ENCODE measurements around the gene ABCA9.

- TF ChIP-seq SNAPC5 (CRISPR knock-in tag; IDR thresholded peaks at IDR 0.05; ENCODE audit: borderline replicate concordance) = no peak
- TF ChIP-seq ZNF432 (CRISPR knock-in tag; IDR thresholded peaks at IDR 0.05; ENCODE audit: borderline replicate concordance) = no peak
- TF ChIP-seq SATB2 (CRISPR knock-in tag; IDR thresholded peaks at IDR 0.05) = no peak
- TF ChIP-seq SP1 (IDR thresholded peaks at IDR 0.05) = no peak
- no peak for TF ChIP-seq SP1 (CRISPR knock-in tag; IDR thresholded peaks at IDR 0.05)
- TF ChIP-seq NCOR1 (IDR thresholded peaks at IDR 0.05; ENCODE audit: borderline replicate concordance, low read length) = no peak
- no peak for TF ChIP-seq MAF1 (CRISPR knock-in tag; IDR thresholded peaks at IDR 0.05; ENCODE audit: borderline replicate concordance)
- no peak for TF ChIP-seq GMEB1 (CRISPR knock-in tag; IDR thresholded peaks at IDR 0.05; ENCODE audit: borderline replicate concordance)
Observed at GRCh38 chr17:69093279-69093789, 32.6 kb upstream of the ABCA9 start.
